PFSK-1 (cell line): ENCODE results near the gene APBA3.

ENCODE experiments used
- FOXP2 ChIP-seq: optimal IDR thresholded peaks from 2 replicates; pipeline ENCODE3; 2011; ENCODE audit warnings: borderline replicate concordance, control low read depth, inconsistent platforms; ENCODE audit not compliant: insufficient read depth; ENCODE audit errors: extremely low read length, extremely low read depth
- POLR2AphosphoS5 ChIP-seq: IDR thresholded peaks from 2 replicates; pipeline ENCODE4 v1.6.1; 2012; ENCODE audit warnings: low read depth, mild to moderate bottlenecking, control low read depth, low read length, moderate library complexity
- SIN3A ChIP-seq: IDR thresholded peaks from 2 replicates; pipeline ENCODE4 v1.6.1; 2012; ENCODE audit warnings: mild to moderate bottlenecking, low read length, moderate library complexity, borderline replicate concordance; ENCODE audit not compliant: insufficient read depth
- TAF1 ChIP-seq: IDR thresholded peaks from 2 replicates; pipeline ENCODE4 v1.6.1; 2012; ENCODE audit warnings: low read length, control low read depth, borderline replicate concordance; ENCODE audit not compliant: insufficient read depth
- TF ChIP-seq, protein P1 (sequence below), 2 experiments: IDR thresholded peaks; 2 replicates each; pipeline versions ENCODE4 v1.6.1 to v1.8.0; 2011 to 2012; ENCODE audit warnings: low read depth in 2 of 2, low read length in 2 of 2, control low read depth in 1 of 2, inconsistent platforms in 1 of 2, mild to moderate bottlenecking in 1 of 2, moderate library complexity in 1 of 2; ENCODE audit not compliant: insufficient read depth in 1 of 2

DNA sequence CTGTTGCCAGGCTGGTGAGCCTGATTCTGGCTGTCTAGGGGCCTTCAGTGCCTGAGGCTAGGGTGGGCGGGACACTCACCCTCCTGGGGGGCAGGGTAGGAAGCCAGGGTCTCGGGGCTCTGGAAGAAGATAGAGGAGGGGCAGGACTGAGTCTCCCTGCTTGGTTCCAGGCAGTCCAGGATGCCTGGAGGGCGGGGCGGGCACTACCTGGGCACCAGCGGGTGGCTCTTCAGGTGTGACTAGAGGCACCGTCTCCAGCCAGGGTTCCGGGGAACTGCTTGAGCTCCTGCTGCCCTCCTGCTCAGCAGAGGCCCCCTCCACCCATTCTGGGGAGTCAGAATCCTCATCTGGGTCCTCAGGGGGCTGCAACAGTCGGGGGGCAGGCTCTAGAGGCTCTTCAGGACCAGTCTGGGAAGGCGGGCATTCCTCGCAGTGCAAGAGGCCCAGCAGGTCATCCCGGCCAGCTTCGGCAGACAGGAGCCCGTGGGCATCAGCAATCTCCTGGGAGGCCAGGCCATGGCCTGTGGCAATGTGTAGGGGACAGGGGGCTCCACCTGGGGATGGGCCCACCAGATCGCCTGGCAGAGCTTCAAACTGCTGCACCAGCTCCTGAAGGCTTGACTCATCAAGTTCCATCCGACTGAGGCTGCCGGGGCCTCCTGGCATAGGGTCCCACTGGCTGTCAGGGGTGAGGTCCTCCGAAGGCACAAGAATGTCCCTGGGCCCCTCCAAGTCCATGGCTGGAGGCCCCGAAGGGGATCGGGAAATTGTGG is 1.8 kb downstream of the APBA3 start:
- TF ChIP-seq TAF1 (no peak), POLR2AphosphoS5 (no peak), SIN3A (no peak), FOXP2 (no peak)
- TF ChIP-seq, protein P1, sequence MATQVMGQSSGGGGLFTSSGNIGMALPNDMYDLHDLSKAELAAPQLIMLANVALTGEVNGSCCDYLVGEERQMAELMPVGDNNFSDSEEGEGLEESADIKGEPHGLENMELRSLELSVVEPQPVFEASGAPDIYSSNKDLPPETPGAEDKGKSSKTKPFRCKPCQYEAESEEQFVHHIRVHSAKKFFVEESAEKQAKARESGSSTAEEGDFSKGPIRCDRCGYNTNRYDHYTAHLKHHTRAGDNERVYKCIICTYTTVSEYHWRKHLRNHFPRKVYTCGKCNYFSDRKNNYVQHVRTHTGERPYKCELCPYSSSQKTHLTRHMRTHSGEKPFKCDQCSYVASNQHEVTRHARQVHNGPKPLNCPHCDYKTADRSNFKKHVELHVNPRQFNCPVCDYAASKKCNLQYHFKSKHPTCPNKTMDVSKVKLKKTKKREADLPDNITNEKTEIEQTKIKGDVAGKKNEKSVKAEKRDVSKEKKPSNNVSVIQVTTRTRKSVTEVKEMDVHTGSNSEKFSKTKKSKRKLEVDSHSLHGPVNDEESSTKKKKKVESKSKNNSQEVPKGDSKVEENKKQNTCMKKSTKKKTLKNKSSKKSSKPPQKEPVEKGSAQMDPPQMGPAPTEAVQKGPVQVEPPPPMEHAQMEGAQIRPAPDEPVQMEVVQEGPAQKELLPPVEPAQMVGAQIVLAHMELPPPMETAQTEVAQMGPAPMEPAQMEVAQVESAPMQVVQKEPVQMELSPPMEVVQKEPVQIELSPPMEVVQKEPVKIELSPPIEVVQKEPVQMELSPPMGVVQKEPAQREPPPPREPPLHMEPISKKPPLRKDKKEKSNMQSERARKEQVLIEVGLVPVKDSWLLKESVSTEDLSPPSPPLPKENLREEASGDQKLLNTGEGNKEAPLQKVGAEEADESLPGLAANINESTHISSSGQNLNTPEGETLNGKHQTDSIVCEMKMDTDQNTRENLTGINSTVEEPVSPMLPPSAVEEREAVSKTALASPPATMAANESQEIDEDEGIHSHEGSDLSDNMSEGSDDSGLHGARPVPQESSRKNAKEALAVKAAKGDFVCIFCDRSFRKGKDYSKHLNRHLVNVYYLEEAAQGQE (IDR thresholded peaks at IDR 0.05; ENCODE audit: insufficient read depth in 1 of 2, low read depth in 2 of 2, low read length in 2 of 2), result no peak
